Activated B cell treated with CpG ODN at 0.5 μM for 24 hours (primary cell): ENCODE data around the gene CNTN6. TPM values are rescaled to one million over a fixed set of nuclear protein-coding genes. Genes with fewer than 3 reads are reported as not detected.

ENCODE experiments used
- ATAC-seq: fragments of 200-7000 bp; cut with Tn5 transposase; one replicate; pipeline ENCODE4 v1.10.0; 2021; ENCODE audit warnings: low read depth, mild to moderate bottlenecking, moderate library complexity
- CTCF ChIA-PET: fragments of 350-600 bp; sonication (Branson Sonifier 250); formaldehyde crosslinking; loops from one replicate; lab custom pipeline; 2021; ENCODE audit warnings: antibody characterized with exemption; lab: Charles Lee
- POLR2A ChIA-PET: fragments of 350-600 bp; sonication (Branson Sonifier 250); formaldehyde crosslinking; loops from one replicate; lab custom pipeline; 2021; ENCODE audit warnings: antibody characterized with exemption; lab: Charles Lee
- DNase-seq: peaks from one replicate; pipeline ENCODE4 v3.0.0; 2022
- H3K27ac Mint-ChIP-seq: one replicate; pipeline ENCODE4 v1.8.0; 2020; ENCODE audit warnings: mixed read lengths
- H3K27me3 Mint-ChIP-seq: one replicate; pipeline ENCODE4 v1.8.0; 2021; ENCODE audit warnings: mixed read lengths
- H3K36me3 Mint-ChIP-seq: one replicate; pipeline ENCODE4 v1.8.0; 2021; ENCODE audit warnings: low read depth, mixed read lengths
- H3K4me1 Mint-ChIP-seq: one replicate; pipeline ENCODE4 v1.8.0; 2021; ENCODE audit warnings: mixed read lengths
- H3K4me3 Mint-ChIP-seq: one replicate; pipeline ENCODE4 v1.8.0; 2020; ENCODE audit warnings: mild to moderate bottlenecking, mixed read lengths
- H3K9me3 Mint-ChIP-seq: one replicate; pipeline ENCODE4 v1.8.0; 2020; ENCODE audit warnings: mixed read lengths
- CTCF ChIP-seq: fragments of 200-600 bp; IDR thresholded peaks from one replicate; pipeline ENCODE4 v1.8.0; 2022; ENCODE audit warnings: antibody characterized with exemption, mild to moderate bottlenecking
- intact Hi-C: fragments of 100-400 bp; cut with micrococcal nuclease; formaldehyde crosslinking; loops from one replicate; pipeline ENCODE4 v1.15.1; 2024
- total RNA-seq: library from RNA; stranded (reverse); gene quantifications from 2 replicates; pipeline ENCODE4 v1.2.3, GENCODE V29; 2022

Gene CNTN6
- total RNA-seq, 1 donor from 2014 or later, result not detected

DNA sequence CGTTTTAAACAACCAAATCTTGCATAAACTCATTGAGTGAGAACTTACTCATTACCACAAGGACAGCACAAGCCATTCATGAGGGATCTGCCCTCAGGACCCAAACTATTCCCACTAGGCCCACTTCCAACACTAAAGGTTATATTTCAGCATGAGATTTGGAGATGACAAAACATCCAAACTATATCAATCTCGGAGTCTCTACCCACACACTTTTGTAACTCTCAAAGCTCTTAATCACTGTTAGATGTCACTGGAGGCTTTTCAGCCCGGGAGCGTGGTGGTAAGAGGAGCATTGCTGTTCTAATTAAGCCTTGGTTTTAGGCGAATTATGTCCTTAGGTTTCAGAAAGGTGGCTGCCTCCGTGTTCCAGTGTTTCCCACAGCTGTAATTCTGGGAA lies 86.3 kb downstream of the CNTN6 start:
- TF ChIP-seq CTCF, result no peak
- intact Hi-C loops, result no loop called here
- Mint-ChIP-seq H3K27ac (no peak overlapping the region), H3K36me3 (no peaks in the 10 kb centered on the region), H3K27me3 (no peaks in the 10 kb centered on the region), H3K9me3 (peaks cover 5% of the 10 kb centered on the region), H3K4me1 (no peaks in the 10 kb centered on the region), H3K4me3 (no peak overlapping the region)
- ChIA-PET POLR2A (no interaction called here), CTCF (interaction anchor here (0.6 kb wide), 1 partner anchor 43 kb away, joined by 3 read pairs; no protein-coding TSS in a partner anchor)
- no peak for ATAC-seq
- DNase-seq, result no peak

- no peak for TF ChIP-seq CTCF
- POLR2A ChIA-PET, result no interaction called here
- Mint-ChIP-seq H3K4me3 (no peak overlapping the region), H3K27me3 (no peaks in the 10 kb centered on the region), H3K27ac (no peak overlapping the region), H3K4me1 (no peaks in the 10 kb centered on the region), H3K36me3 (no peaks in the 10 kb centered on the region), H3K9me3 (no peaks in the 10 kb centered on the region)
- intact Hi-C loops, result no loop called here
- CTCF ChIA-PET, result no interaction called here
- no peak for ATAC-seq
- DNase-seq, result no peak
These were observed 90.7 kb downstream of the CNTN6 start for GRCh38 chr3:1183320-1184048.

- TF ChIP-seq CTCF, result no peak
- ATAC-seq (no peak), DNase-seq (no peak)
- CTCF ChIA-PET, result no interaction called here
- Mint-ChIP-seq H3K4me3 (no peak overlapping the region), H3K4me1 (no peaks in the 10 kb centered on the region), H3K36me3 (no peaks in the 10 kb centered on the region), H3K27me3 (no peaks in the 10 kb centered on the region), H3K9me3 (no peaks in the 10 kb centered on the region), H3K27ac (no peak overlapping the region)
- intact Hi-C loops, result no loop called here
- POLR2A ChIA-PET, result no interaction called here
These were observed 97.7 kb downstream of the CNTN6 start for GRCh38 chr3:1190569-1190968.

- H3K4me1 Mint-ChIP-seq, result no peaks in the 10 kb centered on the region
- no peak for ATAC-seq
- no peaks in the 10 kb centered on the region for H3K9me3 Mint-ChIP-seq
- no peaks in the 10 kb centered on the region for H3K36me3 Mint-ChIP-seq
- H3K27ac Mint-ChIP-seq, result no peak overlapping the region
- CTCF ChIA-PET, result no interaction called here
- no peak overlapping the region for H3K4me3 Mint-ChIP-seq
- no peak for TF ChIP-seq CTCF
- H3K27me3 Mint-ChIP-seq, result no peaks in the 10 kb centered on the region
- intact Hi-C loops, result loop anchor here (1.0 kb wide), 1 partner anchor 32 kb away; no protein-coding TSS in a partner anchor
- no peak for DNase-seq
- POLR2A ChIA-PET, result no interaction called here
These were observed 98.2 kb downstream of the CNTN6 start for GRCh38 chr3:1191026-1191425.

- H3K9me3 Mint-ChIP-seq, result no peaks in the 10 kb centered on the region
- ATAC-seq, result no peak
- H3K4me3 Mint-ChIP-seq, result no peak overlapping the region
- H3K27ac Mint-ChIP-seq, result no peak overlapping the region
- ChIA-PET CTCF (no interaction called here), POLR2A (no interaction called here)
- TF ChIP-seq CTCF, result no peak
- H3K36me3 Mint-ChIP-seq, result no peaks in the 10 kb centered on the region
- H3K4me1 Mint-ChIP-seq, result no peaks in the 10 kb centered on the region
- DNase-seq, result no peak
- intact Hi-C loops, result no loop called here
- H3K27me3 Mint-ChIP-seq, result no peaks in the 10 kb centered on the region
These were observed 103.1 kb downstream of the CNTN6 start for GRCh38 chr3:1195947-1196346.
